HG02798 (cell line): ENCODE data around the gene CCDC71.

Experiments used
- ATAC-seq: cut with Tn5 transposase; IDR thresholded peaks from one replicate; pipeline ENCODE4 v1.9.1; 2021; ENCODE audit warnings: mild to moderate bottlenecking; ENCODE audit not compliant: unreplicated experiment, poor library complexity

The CCDC71 gene

DNA sequence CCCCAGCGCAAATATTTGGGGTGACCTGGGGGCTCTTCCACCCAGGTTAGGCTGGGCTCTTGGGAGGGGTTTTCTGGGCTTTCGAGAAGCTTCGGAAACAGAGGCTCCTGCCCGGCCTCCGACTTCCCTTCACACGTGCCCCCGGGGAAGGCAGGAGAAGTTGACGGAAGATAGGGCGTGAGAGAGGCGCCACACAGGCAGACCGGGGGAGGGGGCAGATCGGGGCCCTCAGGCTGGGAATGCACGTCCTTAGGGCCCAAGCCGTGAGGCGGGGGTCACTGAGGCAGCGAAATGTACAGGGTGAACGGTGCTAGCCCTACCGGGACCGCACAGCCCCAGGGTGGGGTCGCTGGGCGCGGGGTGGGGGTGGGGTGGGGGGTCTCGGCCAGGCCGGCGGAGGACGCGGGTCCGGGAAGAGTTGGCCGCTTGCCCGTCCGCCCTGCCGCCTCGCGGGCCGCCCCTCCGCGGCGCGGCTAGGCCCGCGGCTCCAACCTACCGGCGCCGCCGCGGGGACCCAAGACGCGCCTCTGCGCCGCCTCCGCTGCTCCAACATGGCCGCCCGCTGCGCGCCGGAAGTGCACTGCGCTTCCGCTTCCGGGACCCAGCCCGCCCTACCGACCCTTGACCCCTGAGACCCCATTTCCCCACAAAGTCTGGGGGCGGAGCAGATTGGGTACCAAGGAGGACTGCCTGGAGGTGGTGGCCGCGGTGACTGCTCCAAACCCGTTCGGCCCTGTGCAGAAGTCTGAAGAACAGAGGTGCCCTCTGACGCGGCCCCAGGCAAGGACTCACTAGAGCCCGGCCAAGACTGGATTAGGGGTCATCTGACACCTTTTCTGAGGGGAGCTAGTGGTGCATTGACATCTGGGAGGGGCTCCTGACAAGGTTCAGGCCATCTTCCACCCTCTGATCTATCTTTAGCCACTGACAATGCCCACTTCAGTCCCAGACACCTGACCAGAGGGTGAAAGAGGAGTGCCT lies at the start of gene CCDC71:
CCDC71 (minus strand) TSS at position 561 of the 981 bp plus-strand sequence. CDS start 2,123 bp downstream, outside the sequence.
- ATAC-seq = peak; percentile 72

DNA sequence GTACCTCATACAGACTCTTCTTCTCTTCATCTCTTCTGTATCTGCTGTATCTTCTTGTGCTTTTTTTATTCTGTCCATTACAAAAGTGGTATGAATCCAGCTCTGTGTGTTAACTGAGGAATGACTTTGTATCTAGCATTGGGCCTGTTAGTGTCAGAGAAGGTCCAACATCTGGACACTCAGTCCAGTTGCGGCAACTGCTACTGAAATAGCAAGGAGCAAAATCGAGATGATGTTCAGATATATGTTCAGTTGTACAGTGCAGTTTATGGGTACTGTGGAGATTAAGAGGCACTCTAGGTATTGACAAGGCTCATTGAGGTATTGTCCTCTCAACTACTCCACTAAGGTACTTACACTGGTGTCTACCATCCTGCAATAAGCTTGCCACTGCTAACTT lies 47.9 kb upstream of the CCDC71 start:
- no peak for ATAC-seq

DNA sequence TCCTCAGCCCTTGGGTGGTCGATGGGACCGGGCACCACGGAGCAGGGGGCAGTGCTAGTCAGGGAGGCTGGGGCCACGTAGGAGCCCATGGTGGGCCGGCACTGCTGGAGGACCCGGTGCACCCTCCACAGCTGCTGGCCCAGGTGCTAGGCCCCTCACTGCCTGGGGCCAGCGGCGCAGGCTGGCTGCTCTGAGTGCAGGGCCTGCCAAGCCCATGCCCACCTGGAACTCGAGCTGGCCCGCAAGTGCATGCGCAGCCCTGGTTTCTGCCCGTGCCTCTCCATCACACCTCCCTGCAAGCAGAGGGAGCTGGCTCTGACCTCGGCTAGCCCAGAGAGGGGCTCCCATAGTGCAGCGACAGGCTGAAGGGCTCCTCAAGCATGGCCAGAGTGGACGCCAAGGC lies 47.4 kb upstream of the CCDC71 start:
- ATAC-seq = no peak

DNA sequence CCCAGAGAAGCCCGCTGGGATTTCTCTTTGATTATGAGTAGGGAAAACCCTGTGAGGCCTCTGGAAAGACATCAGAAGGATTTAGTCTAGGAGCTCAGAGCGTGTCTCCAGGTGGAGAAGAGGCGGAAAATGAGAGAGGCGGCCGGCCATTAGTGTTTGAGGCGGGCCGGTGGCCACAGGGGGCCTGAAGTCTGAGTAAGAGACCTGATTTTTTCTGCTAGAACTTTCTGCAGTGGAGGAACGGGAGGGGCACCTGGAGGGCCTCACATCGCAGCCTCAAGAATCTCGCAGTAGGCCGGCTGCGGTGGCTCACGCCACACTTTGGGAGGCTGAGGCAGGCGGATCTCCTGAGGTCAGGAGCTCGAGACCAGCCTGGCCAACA lies 33.8 kb upstream of the CCDC71 start:
- ATAC-seq = no peak

DNA sequence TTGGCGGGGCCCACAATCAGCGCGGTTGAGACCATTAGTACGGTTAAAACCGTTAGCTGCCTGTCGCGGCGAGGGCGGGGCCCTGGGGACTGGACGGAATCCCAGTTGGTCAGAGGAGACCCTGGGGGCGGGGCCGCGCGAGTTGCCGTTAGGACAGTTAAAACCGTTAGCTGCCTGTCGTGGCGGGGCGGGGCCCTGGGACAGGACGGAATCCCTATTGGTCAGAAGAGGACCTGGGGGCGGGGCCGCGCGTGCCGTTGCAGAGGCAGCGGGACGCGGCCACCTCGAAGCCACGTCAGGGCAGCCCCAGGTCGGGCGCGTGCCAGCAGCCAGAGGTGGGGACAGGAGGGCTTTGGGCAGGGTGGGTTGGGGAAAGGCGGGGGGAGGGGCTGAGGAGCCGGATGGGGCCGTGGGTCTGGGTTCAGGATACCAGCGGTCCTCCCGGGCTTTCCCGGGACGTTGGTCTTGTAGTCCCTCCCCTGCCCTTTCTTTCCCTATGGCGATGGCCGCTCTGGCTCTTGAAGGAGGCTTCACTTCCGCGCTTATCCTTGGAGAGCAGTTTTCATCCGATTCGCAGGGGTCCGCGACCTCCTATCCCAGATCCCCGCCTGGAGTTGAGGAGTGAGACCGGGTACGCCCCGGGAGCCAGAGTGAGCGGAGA lies 33.2 kb upstream of the CCDC71 start:
- no peak for ATAC-seq

DNA sequence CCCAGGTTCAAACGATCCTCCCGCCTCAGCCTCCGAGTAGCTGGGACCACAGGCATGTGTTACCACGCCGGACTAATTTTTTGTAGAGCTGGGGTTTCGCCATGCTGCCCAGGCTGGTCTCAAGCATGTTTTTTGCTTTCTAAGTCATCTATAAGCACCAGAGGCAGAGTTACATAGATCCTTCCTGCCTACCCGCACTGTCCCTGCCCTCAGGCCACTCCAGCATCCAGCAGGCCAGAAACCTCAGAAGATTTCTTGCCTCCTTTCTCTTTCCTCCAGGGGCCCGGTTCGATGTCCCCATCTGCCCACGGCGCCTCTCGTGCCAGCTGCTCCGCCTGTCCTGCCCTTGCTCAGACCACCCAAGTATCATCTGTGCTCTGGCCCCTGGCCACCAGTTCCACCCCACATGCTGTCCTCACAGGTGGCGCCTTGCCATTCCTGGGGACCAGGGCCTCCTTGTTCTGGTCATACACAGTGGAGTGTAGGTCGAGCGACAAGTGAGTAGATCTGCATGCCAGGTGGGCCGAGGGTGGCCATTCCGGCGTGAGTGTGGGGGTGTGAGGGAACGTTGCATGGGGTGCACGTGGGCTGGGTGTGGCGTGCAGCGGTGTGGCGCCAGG lies 32.6 kb upstream of the CCDC71 start:
- ATAC-seq = no peak

DNA sequence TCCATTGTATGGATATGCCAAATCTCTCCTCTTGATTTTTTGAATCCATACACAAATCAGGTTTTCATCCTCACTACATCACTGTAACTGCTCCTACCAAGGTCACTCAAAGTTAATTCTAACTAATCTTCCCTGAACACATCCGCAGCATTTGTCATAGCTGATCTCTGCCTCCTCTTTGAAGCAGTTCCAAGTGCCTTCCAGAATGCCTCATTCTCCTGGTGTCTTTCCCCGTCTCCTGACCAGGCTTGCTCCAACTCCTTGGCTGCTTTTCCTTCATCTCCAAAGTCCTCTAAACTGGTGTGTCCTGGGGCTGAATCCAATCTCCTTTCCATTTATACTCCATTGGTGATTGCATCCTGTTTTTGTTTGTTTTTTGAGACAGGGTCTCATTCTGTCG lies 32.0 kb upstream of the CCDC71 start:
- no peak for ATAC-seq

DNA sequence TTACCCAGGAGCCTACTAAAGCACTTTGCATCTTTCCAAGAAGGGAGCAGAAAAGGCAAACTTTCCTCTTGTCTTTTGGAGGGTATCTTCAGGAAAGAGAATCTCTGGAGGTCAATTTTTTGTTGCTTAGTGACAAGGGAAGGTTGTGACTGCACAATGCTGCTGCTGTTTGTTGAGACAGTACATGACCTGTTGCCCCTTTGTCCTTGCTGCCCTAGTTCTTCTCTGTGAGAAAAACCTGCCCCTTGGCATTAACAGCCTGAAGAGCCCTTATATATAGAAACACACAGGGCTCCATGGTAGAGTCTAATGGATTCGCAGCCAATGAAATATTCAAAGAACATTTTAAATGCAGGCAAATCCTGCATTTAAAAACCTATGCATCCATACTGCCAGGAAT lies 25.6 kb upstream of the CCDC71 start:
- no peak for ATAC-seq

DNA sequence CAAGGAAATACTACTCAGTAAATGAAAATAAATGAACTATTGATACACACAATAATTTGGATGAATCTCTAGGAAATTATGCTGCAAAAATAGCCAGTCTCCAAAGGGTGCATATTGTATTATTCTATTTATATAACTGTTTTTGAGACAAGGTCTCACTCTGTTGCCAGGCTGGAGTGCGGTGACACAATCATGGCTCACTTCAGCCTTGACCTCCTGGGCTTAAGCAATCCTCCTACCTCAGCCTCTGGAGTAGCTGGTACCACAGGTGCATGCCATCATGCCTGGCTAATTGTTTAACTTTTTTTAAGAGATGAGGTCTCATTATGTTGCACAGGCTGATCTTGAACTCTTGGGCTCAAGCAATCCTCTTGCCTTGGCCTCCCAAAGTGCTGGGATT lies 17.7 kb upstream of the CCDC71 start:
- ATAC-seq = no peak

DNA sequence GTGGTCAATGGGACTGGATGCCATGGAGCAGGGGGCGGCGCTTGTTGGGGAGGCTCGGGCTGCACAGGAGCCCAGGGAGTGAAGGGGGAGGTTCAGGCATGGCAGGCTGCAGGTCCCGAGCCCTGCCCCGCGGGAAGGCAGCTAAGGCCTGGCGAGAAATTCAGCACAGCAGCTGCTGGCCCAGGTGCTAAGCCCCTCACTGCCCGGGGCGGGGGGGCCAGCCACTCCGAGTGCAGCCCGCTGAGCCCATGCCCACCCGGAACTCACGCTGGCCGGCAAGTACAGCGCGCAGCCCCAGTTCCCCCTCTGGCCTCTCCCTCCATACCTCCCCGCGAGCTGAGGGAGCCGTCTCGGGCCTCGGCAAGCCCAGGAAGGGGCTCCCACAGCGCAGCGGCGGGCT lies 16.6 kb upstream of the CCDC71 start:
- ATAC-seq = no peak

DNA sequence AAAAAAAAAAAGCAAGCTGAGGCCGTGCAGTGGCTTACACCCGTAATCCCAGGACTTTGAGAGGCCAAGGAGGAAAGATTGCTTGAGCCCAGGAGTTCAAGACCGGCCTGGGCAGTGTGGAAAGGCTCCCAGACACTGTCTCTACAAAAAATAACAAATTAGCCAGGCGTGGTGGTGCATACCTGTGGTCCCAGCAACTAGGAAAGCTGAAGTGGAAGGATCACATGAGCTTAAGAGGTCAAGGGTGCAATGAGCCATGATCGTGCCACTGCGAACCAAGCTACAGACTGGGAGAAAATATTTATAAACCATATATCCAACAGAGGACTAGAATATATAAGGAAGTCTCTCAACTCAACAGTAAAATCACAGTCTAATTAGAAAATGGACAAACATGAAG lies 15.2 kb upstream of the CCDC71 start:
- ATAC-seq = no peak

DNA sequence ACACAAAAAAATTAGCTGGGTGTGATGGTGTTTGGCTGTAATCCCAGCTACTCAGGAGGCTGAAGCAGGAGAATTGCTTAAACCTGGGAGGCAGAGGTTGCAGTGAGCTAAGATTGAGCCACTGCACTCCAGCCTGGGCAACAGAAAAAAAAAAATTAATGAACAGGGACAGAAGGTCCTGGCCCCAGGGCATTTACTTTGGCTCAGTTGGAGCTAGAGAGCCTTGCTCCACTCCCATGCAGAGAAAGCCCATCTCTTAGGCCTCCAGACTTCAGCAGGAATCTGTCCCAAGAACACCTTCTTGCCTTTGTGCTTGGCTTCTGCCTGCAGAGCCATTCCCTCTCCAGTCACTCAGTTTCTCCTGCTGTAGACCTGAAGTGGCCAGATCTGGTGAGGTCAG lies 14.0 kb upstream of the CCDC71 start:
- no peak for ATAC-seq

DNA sequence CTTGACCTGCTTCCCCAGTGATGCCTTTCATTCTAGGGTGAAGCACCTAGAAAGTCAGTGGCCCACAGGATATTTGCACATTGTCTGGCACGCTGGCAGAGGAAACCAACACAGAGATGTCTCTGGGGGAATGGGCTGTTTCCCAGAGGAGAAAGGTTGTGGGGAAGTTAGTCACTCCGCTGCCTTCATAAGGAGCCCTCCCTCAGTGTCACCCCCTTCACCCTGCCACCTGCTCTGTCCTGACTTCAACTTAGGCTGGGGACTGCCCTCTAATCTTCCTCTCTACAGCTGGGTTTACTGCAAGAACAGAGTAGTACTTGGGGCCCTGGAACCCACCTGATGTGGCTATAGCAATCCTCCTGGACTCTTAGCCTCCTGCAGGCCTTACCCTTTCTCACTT lies 10.9 kb upstream of the CCDC71 start:
- no peak for ATAC-seq

DNA sequence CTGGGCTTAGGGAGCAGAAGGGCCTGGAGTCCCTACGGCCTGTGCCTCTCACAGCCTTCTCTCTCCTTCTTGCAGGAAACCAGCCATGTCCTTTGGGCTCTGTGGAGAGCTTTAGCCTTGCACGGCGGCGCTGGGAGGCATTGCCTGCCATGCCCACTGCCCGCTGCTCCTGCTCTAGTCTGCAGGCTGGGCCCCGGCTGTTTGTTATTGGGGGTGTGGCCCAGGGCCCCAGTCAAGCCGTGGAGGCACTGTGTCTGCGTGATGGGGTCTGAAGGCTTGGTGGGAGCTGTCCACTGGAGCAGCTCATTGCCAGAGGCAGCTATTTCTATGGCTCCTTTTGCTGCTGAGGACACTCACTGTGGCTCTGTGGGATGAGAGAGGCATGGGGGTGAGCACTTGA lies 9.4 kb upstream of the CCDC71 start:
- no peak for ATAC-seq

DNA sequence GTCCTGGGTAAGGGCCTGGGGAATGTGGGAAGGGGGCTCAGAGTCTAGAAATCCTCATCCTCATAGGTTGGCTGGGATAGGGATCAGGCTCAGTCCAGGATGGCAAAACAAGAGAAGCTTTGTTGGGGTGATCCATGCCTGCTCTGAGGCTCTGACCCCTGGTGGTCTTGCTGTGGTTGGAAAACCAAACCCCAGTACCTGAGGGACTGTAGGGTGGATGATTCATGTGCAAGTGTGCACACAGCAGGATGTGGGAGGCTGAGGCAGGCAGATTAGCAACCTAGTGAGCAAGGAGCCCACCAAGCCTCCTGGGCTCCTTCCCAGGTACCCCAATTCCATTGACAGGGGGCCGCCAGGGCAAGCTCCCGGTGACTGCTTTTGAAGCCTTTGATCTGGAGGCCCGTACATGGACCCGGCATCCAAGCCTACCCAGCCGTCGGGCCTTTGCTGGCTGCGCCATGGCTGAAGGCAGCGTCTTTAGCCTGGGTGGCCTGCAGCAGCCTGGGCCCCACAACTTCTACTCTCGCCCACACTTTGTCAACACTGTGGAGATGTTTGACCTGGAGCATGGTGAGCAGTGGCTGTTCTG lies 8.4 kb upstream of the CCDC71 start:
- no peak for ATAC-seq

DNA sequence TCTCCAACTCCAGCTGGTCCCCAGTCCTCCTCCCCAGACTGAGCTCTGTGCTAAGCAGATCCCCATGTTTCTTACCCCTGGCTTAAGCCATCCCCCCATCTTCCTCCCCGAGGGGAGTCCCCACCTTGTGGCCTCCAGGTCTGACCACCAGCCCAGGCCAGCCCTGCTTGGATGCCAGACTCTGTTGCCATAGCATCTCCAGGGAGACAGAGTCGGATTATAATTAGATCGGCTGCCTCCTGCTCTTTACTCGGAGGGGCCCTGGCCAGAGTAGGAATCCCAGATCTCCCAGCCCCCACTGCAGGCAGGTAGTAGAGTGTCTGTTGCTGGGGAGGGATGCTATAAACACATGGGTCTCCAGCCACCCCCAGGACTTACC lies 7.7 kb upstream of the CCDC71 start:
- no peak for ATAC-seq

DNA sequence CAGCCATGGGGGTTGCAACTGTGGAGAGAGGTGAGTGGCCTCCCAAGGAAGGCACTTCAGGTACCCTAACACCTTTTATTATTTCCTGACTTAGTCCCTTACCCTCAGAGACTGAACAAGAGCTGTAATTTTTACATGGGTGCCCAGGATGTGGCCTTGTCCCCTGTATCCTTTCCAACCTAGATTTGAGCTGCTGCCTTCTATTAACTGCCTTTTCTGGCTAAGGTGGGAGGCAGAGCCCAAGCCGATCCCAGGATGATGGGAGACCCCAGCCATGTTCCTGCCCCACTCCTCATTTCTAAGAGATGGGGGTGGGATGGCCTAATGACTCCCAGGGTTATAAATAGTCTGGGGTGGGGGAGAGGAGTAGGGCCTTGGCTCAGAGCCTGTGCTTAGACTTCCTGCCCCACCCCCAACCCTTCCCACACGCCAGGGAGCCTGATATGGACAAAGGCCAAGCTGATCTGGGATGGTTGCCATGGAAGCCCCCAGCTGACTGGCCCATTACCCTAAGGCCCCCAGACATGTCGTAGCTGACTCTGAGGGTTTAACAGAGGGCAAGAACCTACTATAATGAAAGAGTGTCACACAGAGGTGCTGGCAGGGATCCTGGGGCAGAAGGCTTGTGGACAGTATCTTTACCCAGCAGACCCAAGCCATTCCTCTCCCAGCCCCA lies 7.1 kb upstream of the CCDC71 start:
- no peak for ATAC-seq

DNA sequence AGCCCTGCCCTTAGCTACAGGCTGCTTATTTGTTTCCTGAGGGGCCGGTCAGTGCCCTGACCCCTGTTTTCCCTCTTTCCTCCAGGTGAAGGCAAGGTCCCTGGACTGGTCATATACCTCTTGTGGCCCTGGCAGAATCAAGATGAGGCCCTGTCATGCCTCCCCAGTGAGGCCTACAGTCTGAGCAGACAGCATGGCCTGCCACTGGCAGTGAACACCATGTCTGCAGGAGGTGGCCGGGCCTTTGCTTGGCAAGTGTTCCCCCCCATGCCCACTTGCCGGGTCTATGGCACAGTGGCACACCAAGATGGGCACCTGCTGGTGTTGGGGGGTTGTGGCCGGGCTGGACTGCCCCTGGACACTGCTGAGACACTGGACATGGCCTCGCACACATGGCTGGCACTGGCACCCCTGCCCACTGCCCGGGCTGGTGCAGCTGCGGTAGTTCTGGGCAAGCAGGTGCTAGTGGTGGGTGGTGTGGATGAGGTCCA lies 6.5 kb upstream of the CCDC71 start:
- no peak for ATAC-seq

DNA sequence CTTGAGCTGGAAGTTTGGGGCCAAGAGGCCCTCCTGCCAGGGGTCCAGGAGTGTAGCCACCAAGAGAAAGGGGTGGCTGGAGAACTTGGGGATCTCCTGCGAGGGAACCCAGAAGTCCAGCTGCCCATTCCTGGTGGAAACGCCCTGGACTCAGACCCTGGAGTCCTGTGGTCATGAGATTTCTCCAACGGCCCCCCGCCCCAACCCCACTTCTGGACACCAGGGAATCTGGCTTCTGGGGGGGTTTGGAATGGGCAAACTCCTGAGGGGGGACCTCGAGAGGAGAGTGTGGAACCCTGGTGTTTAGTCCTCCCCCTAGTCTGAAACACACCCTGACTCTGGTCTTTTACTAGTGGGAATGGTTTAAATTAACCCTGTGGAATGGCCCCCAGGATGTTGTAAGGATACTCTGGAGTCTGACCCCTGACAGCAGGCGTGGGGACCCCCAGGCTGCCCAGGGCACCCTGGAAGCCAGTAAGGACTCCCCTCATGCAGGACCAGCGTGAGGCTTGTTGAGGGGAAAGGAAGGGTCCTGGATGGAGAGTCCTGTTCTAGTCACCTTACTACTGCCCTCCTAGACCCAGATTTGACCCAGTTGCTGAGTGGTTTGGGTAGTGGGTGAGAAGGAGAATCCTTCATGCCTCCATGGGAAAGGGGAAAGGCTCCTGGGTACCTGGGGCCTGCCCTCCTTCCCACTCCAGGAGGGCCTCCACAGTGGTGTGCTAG lies 5.8 kb upstream of the CCDC71 start:
- ATAC-seq = no peak
